DOHH2 (cell line): ENCODE measurements around the gene EZR.
A peak's percentile ranks its signal among the peaks of the same experiment; 100 is the strongest.
"Not testable (repeated sequence)": the region's sequence is repeated elsewhere in the genome, so short reads cannot be mapped to it uniquely, and the experiment has no call there.

Source experiments
- H3F3A ChIP-seq: fragments of 200-600 bp; sonication (generic), shearing (Covaris generic); 2 replicates; pipeline ENCODE4 v1.6.0; 2016; ENCODE audit warnings: antibody characterized with exemption, mild to moderate bottlenecking; ENCODE audit not compliant: control insufficient read depth, insufficient read depth
- H3K27ac ChIP-seq: fragments of 200-600 bp; sonication (generic); 2 replicates; pipeline ENCODE4 v1.5.1; 2014; ENCODE audit warnings: low read depth, mild to moderate bottlenecking, low read length, moderate library complexity
- H3K27me3 ChIP-seq: fragments of 200-600 bp; sonication (generic); 2 replicates; pipeline ENCODE4 v1.6.1; 2014; ENCODE audit warnings: mild to moderate bottlenecking, low read length, mixed read lengths; ENCODE audit not compliant: control insufficient read depth
- H3K36me3 ChIP-seq: fragments of 200-600 bp; sonication (generic); 2 replicates; pipeline ENCODE4 v1.6.1; 2014; ENCODE audit warnings: mild to moderate bottlenecking, low read length, moderate library complexity, mixed read lengths; ENCODE audit not compliant: control insufficient read depth
- H3K4me1 ChIP-seq: fragments of 200-600 bp; sonication (generic); 2 replicates; pipeline ENCODE4 v1.6.1; 2014; ENCODE audit warnings: mild to moderate bottlenecking, low read length, mixed read lengths; ENCODE audit not compliant: control insufficient read depth
- H3K4me2 ChIP-seq: fragments of 200-600 bp; sonication (generic); 2 replicates; pipeline ENCODE4 v1.6.0; 2014; ENCODE audit warnings: mild to moderate bottlenecking, low read length, moderate library complexity
- H3K4me3 ChIP-seq: fragments of 200-600 bp; sonication (generic); 2 replicates; pipeline ENCODE4 v1.5.1; 2014; ENCODE audit warnings: mild to moderate bottlenecking, low read length, mixed read lengths
- H3K79me2 ChIP-seq: fragments of 200-600 bp; sonication (generic); 2 replicates; pipeline ENCODE4 v1.6.1; 2014; ENCODE audit warnings: mild to moderate bottlenecking, low read length, mixed read lengths; ENCODE audit not compliant: control insufficient read depth
- H3K9me2 ChIP-seq: fragments of 200-600 bp; sonication (generic); replicated peaks from 2 replicates; pipeline ENCODE4 v1.6.1; 2014; ENCODE audit warnings: mild to moderate bottlenecking, low read length, mixed read lengths; ENCODE audit not compliant: control insufficient read depth
- H3K9me3 ChIP-seq: fragments of 200-600 bp; sonication (generic); 2 replicates; pipeline ENCODE4 v1.6.1; 2014; ENCODE audit warnings: antibody characterized with exemption, low read length, mixed read lengths; ENCODE audit not compliant: control insufficient read depth, insufficient read depth
- H4K20me1 ChIP-seq: fragments of 200-600 bp; sonication (generic); 2 replicates; pipeline ENCODE4 v1.6.0; 2014; ENCODE audit warnings: low read depth, mild to moderate bottlenecking, antibody characterized with exemption, low read length, moderate library complexity; ENCODE audit not compliant: control insufficient read depth, insufficient read depth
- EZH2phosphoT487 ChIP-seq: fragments of 200-600 bp; sonication (generic); IDR thresholded peaks from 2 replicates; pipeline ENCODE4 v1.6.1; 2017; ENCODE audit warnings: borderline replicate concordance, mild to moderate bottlenecking, antibody characterized with exemption, low read length, moderate library complexity, mixed read lengths
- TF ChIP-seq, protein P1 (sequence below): fragments of 200-600 bp; sonication (generic); IDR thresholded peaks from one replicate; pipeline ENCODE4 v1.5.1; 2014; ENCODE audit warnings: antibody characterized with exemption, mild to moderate bottlenecking, low read depth, low read length; ENCODE audit not compliant: poor library complexity, severe bottlenecking

EZR gene

DNA sequence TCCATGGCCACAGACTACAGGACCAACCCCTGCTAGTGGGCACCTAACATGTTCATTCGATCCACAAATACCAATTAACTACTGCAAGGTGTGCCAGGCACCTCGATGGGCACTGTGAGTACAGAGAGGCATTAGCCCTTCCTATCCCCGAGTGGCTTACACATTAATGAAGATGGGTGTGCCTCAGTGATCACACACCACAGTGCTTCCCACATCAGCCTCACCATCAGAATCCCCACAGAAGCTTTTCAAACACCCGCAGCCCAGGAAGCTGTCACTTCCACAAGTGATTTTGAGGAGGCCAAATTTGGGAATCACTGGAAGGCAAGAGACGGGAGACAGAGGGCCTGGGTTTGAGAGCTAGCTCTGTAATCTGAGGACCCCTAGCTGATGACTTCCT lies 23.7 kb downstream of the EZR start:
- Histone ChIP-seq H3K27ac (peak overlapping the region; percentile 30), H3K36me3 (peaks cover 97% of the 10 kb centered on the region), H3K9me2 (no peaks in the 10 kb centered on the region), H3K9me3 (no peaks in the 10 kb centered on the region), H3K27me3 (no peaks in the 10 kb centered on the region), H3K4me3 (no peak overlapping the region), H3K4me1 (peaks cover 75% of the 10 kb centered on the region), H3F3A (peaks cover 44% of the 10 kb centered on the region), H3K79me2 (peaks cover 100% of the 10 kb centered on the region), H3K4me2 (peak overlapping the region; percentile 72), H4K20me1 (peaks cover 69% of the 10 kb centered on the region)
- TF ChIP-seq EZH2phosphoT487 = no peak
- TF ChIP-seq, protein P1, sequence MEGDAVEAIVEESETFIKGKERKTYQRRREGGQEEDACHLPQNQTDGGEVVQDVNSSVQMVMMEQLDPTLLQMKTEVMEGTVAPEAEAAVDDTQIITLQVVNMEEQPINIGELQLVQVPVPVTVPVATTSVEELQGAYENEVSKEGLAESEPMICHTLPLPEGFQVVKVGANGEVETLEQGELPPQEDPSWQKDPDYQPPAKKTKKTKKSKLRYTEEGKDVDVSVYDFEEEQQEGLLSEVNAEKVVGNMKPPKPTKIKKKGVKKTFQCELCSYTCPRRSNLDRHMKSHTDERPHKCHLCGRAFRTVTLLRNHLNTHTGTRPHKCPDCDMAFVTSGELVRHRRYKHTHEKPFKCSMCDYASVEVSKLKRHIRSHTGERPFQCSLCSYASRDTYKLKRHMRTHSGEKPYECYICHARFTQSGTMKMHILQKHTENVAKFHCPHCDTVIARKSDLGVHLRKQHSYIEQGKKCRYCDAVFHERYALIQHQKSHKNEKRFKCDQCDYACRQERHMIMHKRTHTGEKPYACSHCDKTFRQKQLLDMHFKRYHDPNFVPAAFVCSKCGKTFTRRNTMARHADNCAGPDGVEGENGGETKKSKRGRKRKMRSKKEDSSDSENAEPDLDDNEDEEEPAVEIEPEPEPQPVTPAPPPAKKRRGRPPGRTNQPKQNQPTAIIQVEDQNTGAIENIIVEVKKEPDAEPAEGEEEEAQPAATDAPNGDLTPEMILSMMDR = no peak

DNA sequence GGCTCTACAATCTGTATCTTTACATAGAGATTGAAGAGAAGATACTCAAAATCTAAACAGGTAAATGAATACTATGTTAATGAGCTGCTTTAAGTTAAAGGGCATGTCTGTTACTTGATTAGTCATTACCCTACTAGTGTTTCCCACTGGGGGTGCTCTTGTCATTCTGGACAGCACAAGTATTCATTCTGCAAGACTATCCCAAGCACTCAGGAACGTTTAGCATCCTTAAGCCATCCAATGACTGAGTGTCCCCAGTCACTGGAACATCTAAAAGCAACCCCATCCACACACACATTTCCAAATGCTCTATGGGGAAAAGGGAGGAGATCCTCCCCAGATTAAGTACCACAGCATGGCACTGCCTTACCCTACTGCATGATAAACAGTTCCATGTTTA lies 25.7 kb downstream of the EZR start:
- Histone ChIP-seq H3K4me3 (no peak overlapping the region), H3K27ac (peak overlapping the region; percentile 17), H4K20me1 (peaks cover 71% of the 10 kb centered on the region), H3K4me1 (peaks cover 59% of the 10 kb centered on the region), H3K9me3 (no peaks in the 10 kb centered on the region), H3K79me2 (peaks cover 100% of the 10 kb centered on the region), H3F3A (peaks cover 44% of the 10 kb centered on the region), H3K9me2 (no peaks in the 10 kb centered on the region), H3K4me2 (0 out of 2 replicates have a peak overlapping the region, but pooled peaks have one; percentile 0), H3K36me3 (peaks cover 97% of the 10 kb centered on the region), H3K27me3 (no peaks in the 10 kb centered on the region)
- TF ChIP-seq, protein P1 = peak; percentile 72
- TF ChIP-seq EZH2phosphoT487 = no peak

DNA sequence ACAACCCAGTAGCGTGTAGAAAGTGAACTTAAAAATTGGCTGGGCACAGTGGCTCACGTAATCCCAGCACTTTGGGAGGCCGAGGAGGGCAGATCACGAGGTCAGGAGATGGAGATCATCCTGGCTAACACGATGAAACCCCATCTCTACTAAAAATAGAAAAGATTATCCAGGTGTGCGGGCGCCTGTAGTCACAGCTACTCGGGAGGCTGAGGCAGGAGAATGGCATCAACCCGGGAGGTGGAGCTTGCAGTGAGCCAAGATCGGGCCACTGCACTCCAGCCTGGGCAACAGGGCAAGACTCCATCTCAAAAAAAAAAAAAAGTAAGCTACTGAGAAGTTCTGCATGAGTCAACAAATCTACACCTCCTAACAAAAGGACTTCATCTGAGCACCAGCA lies 26.7 kb downstream of the EZR start:
- Histone ChIP-seq H3K36me3 (peaks cover 97% of the 10 kb centered on the region), H3F3A (peaks cover 45% of the 10 kb centered on the region), H4K20me1 (peaks cover 71% of the 10 kb centered on the region), H3K4me1 (peaks cover 49% of the 10 kb centered on the region), H3K79me2 (peaks cover 100% of the 10 kb centered on the region)
- H3K9me3 ChIP-seq, H3K27me3 ChIP-seq, H3K9me2 ChIP-seq, H3K4me2 ChIP-seq, H3K27ac ChIP-seq, H3K4me3 ChIP-seq: not testable (repeated sequence)

DNA sequence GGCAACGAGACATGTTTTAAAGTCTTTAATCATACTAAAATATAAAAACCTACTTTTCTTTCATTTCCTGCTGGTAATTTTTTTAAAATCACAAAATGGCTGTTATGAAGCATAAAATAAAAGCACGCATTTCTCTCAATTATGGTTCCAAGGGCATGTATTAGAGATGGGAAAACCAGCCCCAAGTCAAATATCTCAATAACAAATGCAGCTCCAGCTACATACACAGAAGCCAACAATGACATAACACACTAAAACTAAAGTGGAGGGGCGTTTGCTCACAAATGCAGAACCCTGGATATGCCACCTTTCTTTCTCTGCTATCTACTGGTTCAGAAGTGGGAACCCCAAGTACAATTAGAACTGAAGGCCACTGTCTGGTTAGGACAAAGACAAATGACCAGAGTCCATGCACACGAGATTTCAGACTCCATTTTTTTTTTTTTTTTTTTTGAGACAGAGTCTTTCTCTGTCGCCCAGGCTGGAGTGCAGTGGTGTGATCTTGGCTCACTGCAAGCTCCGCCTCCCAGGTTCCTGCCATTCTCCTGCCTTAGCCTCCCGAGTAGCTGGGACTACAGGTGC lies 27.8 kb downstream of the EZR start:
- no peaks in the 10 kb centered on the region for H3K27me3 ChIP-seq
- peaks cover 42% of the 10 kb centered on the region for H3F3A ChIP-seq
- peaks cover 100% of the 10 kb centered on the region for H3K79me2 ChIP-seq
- TF ChIP-seq, protein P1 = no peak
- no peak for TF ChIP-seq EZH2phosphoT487
- H3K36me3 ChIP-seq = peaks cover 97% of the 10 kb centered on the region
- H3K9me3 ChIP-seq = no peaks in the 10 kb centered on the region
- H4K20me1 ChIP-seq = peaks cover 68% of the 10 kb centered on the region
- no peak overlapping the region for H3K4me3 ChIP-seq
- H3K4me2 ChIP-seq = no peak overlapping the region
- no peak overlapping the region for H3K27ac ChIP-seq
- peaks cover 38% of the 10 kb centered on the region for H3K4me1 ChIP-seq
- H3K9me2 ChIP-seq = no peaks in the 10 kb centered on the region
